DMS79 treated with DMSO at 0.1 percent for 48 hours (cell line): ENCODE measurements around the gene CATSPERD.

Experiments
- DNase-seq: peaks from one replicate; lab custom pipeline; 2025; lab: John Stamatoyannopoulos, UW

Gene CATSPERD

GRCh38 chr19:5719961-5720790 lies at the start of gene CATSPERD, which contains the start of gene LONP1:
Gene CATSPERD, plus strand, starts transcription at chr19:5720637. Its CDS starts 101 bp downstream, at chr19:5720738.
Gene LONP1, minus strand, starts transcription at chr19:5720146. Its CDS starts 14 bp downstream, at chr19:5720132.
- peak; percentile 98 for DNase-seq

DNA sequence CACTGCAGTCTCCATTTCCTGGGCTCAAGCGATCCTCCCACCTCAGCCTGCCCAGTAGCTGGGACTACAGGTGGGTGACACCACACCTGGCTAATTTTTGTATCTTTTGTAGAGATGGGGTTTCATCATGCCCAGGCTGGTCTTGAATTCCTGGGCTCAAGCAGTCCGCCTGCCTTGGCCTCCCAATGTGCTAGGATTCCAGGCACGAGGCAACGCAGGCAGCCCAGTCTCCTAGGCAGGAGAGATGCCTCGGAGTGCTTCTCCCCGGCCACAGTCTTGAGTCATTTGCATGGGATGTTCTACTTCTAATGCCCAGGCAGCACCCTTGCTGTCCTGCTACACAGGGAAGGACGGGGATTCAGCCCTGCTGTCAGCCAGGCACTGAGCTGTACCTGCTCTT lies 48.8 kb upstream of the CATSPERD start:
- no peak for DNase-seq

- DNase-seq: no peak
Measured at GRCh38 chr19:5672708-5673459, 47.6 kb upstream of the CATSPERD start.

GRCh38 chr19:5673752-5674151 lies 46.7 kb upstream of the CATSPERD start:
- no peak for DNase-seq

DNA sequence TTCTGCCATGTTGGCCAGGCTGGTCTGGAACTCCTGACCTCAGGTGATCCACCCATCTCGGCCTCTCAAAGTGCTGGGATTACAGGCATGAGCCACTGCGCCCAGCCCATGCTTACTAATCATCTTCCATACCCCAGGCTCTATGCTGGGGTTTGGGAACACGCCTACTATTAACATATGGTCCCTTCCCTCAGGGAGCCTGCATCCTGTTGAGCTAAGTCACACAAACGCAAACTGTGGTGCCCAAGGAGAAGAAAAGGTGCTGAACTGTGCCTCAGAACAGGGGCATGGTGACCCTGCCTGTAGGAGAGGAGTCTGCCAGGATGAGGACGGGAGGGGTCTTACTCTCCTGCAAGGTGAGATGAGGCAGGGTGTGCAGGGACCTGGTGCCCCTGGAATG lies 45.7 kb upstream of the CATSPERD start:
- no peak for DNase-seq

GRCh38 chr19:5676105-5676771 lies 44.2 kb upstream of the CATSPERD start:
- DNase-seq: no peak

DNA sequence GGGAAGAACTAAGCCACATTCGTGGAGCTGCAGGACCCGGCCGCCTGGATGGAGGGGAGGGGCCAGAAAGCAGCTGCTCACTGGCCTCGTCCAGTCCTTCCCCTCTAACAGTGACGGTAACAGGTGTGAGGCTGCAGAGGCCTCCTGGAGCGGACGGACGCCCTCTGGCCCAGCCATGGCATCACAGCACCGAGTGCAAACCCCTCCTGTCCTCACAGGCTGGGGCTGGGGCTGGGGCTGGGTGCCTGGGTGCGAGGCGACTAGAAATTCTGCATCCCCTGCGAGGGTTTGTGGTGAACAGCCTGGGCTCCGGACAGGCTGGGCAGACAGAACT lies 43.7 kb upstream of the CATSPERD start:
- DNase-seq: no peak

- DNase-seq: no peak
Measured at GRCh38 chr19:5677136-5677535, 43.3 kb upstream of the CATSPERD start.

GRCh38 chr19:5677580-5677979 lies 42.9 kb upstream of the CATSPERD start:
- DNase-seq: no peak

GRCh38 chr19:5678071-5678718 lies 42.2 kb upstream of the CATSPERD start:
- no peak for DNase-seq

DNA sequence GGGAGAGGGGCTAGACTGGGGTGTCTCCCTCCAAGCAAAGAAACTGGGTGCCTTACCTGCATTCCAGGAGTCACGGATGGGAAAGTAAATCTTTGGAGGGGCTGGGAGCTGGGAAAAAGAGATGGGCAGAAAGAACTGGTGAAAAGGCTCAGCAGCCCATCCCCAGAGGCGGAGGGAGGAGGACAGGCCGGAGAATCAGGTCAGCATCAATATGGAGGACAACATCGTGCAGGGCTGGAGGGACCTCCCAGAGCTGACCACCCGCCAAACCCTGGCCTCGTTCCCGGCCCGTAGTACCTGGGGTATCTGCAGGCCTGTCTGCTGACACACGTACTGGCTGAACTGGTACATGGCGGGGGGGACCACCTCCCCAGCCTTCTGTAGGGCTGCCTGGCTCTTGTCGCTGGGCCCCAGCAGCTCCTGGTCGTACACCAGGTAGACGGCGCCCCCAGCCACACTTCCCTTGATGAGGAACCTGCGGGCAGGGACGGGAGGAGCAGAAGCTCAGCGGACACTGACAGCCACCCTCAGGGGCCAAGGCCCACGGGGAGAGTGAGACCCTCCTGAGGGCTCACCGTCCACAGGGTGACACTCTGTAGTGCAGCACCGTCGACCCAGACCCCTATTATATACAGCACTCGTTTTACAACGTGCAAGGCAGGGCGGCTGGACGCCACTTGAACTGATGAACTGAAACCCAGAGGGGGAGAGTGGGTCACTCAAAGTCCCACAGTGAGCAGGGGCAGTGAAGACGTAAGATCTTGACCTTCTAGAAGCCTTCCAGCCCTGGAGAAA lies 41.0 kb upstream of the CATSPERD start:
- DNase-seq: peak; percentile 8

GRCh38 chr19:5680084-5680436 lies 40.4 kb upstream of the CATSPERD start:
- DNase-seq: no peak

- peak; percentile 95 for DNase-seq
Measured at GRCh38 chr19:5680437-5681368, 39.7 kb upstream of the CATSPERD start, which contains the start of the genes HSD11B1L and MICOS13. Gene HSD11B1L, plus strand, starts transcription at chr19:5681027. Its CDS starts 3,806 bp downstream, at chr19:5684833. Gene MICOS13, minus strand, starts transcription at chr19:5680516. Its CDS starts 30 bp downstream, at chr19:5680486.

- DNase-seq: no peak
Measured at GRCh38 chr19:5681391-5682106, 38.9 kb upstream of the CATSPERD start.

DNA sequence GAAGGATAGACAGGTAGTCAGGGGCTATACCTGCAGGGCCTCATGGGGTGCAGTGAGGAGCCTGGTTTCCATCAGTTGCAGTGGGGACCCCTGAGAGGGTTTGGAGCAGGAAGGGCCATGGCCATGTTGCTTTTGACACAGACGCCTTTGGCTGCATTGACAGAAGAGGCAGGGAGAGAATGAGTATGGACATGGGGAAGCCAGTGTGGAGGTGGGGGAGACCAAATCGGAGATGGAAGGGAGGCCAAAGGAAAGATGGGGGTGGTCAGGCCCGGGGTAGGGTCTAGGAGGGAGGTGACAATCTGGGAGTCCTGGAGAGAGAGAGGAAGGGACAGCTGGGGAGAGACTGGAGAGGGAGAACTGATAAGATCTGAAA lies 38.3 kb upstream of the CATSPERD start:
- no peak for DNase-seq

DNA sequence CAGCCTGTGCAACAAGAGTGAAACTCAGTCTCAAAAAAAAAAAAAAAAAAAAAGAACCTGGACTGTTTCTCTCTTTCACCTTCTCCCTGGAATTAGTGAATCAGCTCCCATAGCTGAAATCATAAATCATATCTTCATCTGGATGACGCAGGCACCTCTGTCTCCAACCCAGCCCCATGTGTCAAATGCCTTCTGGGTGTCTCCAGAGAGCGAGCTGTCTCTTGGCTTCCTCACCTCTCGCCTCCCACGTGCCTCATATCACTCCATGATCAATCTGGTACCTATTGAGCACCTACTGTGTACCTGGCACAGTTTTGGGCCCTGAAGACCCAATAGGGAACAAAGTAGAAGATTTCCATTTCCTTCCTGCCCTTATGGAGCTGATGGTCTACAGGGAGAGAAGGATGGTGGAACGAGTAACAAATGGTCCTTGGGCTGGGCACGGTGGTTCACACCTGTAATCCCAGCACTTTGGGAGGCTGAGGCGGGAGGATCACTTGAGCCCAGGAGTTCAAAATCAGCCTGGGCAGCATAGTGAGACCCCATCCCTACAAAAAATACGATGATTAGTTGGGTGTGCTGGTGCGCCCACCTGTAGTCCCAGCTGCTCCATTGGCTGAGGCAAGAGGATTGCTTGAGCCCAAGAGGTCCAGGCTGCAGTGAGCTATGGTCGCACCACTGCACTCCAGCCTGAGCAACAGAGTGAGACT lies 37.1 kb upstream of the CATSPERD start:
- DNase-seq: no peak

- DNase-seq: no peak
Measured at GRCh38 chr19:5684694-5685430, 35.6 kb upstream of the CATSPERD start.

DNA sequence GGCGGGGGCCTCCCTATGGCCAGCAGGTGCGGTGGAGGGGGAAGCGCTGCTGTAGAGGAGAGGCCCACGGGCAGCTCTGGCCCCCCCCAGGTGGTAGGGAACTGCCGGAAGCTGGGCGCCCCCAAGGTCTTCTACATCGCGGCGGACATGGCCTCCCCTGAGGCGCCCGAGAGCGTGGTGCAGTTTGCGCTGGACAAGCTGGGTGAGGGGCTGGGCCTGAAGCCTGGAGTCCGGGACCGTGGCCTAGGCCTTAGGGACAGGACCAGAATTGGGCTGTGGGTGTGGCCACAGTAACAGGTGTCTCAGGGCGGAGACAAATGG lies 34.2 kb upstream of the CATSPERD start:
- DNase-seq: no peak
